Aorta (tissue), 5 donors: ENCODE measurements around the gene STIL. TPM values are rescaled to one million over a fixed set of nuclear protein-coding genes. Genes with fewer than 3 reads are reported as not detected.
"Not testable (repeated sequence)": the region's sequence is repeated elsewhere in the genome, so short reads cannot be mapped to it uniquely, and the experiment has no call there.

ENCODE experiments used
- ATAC-seq: fragments of 200-7000 bp; cut with Tn5 transposase; one replicate; pipeline ENCODE4 v1.9.1; 2022; ENCODE audit warnings: moderate library complexity; ENCODE audit not compliant: low FRiP score
- DNase-seq, 2 donors: peaks; one replicate each; pipeline ENCODE4 v3.0.0-alpha.2; 2020
- H3K27ac ChIP-seq, 2 donors: one replicate each; pipeline ENCODE4 v1.5.1; 2013; ENCODE audit warnings: low read length in 2 of 2, mild to moderate bottlenecking in 2 of 2, moderate library complexity in 2 of 2, control low read depth in 1 of 2, inconsistent platforms in 1 of 2, low read depth in 1 of 2
- H3K27me3 ChIP-seq, 2 donors: one replicate each; pipeline ENCODE4 v1.6.1; 2013; ENCODE audit warnings: control low read depth in 1 of 2, low read length in 1 of 2, mild to moderate bottlenecking in 1 of 2, moderate library complexity in 1 of 2; ENCODE audit not compliant: insufficient read depth in 2 of 2, control insufficient read depth in 1 of 2
- H3K36me3 ChIP-seq, 2 donors: one replicate each; pipeline ENCODE4 v1.6.1; 2013; ENCODE audit warnings: control low read depth in 1 of 2, low read length in 1 of 2, mild to moderate bottlenecking in 1 of 2; ENCODE audit not compliant: insufficient read depth in 2 of 2, control insufficient read depth in 1 of 2
- H3K4me1 ChIP-seq, 2 donors: one replicate each; pipeline ENCODE4 v1.6.1; 2013; ENCODE audit warnings: low read length in 2 of 2, control low read depth in 1 of 2, mild to moderate bottlenecking in 1 of 2, moderate library complexity in 1 of 2; ENCODE audit not compliant: insufficient read depth in 2 of 2, control insufficient read depth in 1 of 2
- H3K4me3 ChIP-seq, 2 donors: one replicate each; pipeline ENCODE4 v1.5.1; 2013; ENCODE audit warnings: low read length in 2 of 2, control low read depth in 1 of 2, mild to moderate bottlenecking in 1 of 2
- H3K9me3 ChIP-seq: one replicate; pipeline ENCODE4 v1.6.1; 2013; ENCODE audit warnings: mild to moderate bottlenecking, low read length; ENCODE audit not compliant: control insufficient read depth
- WGBS, 2 donors: extraction: QIAGEN DNeasy Blood & Tissue Kit; methylation state at CpG; one replicate each; pipeline ENCODE4 v1.1.7; 2013; 5-methylcytosine and 5-hydroxymethylcytosine counted together
- intact Hi-C, 2 donors: fragments of 100-400 bp; cut with DNase I; formaldehyde crosslinking; loops; one replicate each; pipeline versions ENCODE4 v1.14.2 to v1.15.0; 2022
- polyA plus RNA-seq, 2 donors: library from polyadenylated mRNA; stranded (reverse); fragments of 200-250 nt; gene quantifications; one replicate each; pipeline ENCODE4 v1.2.3, GENCODE V29; 2013
- total RNA-seq, 2 donors: library from RNA; stranded (reverse); fragmentation: NEBNext Ultra II Directional; extraction: Animal tissue kit (Norgen Biotek cat#: 25700); gene quantifications; one replicate each; pipeline ENCODE4 v1.2.1, GENCODE V29; 2021
- donor health status: healthy with polysubstance abuse.
- donor health status: Bipolar disorder and iron deficiency.
- donor health status: DM: no; HTN: no; CAD: no.
- donor health status: DM: no; HTN: no; CAD: no.
- donor health status: DM: yes; HTN: yes; CAD: no.

STIL gene
- total and polyA plus RNA-seq, 4 donors, result 0.18 to 2.9 (median 0.57) TPM

GRCh38 chr1:47205918-47206317, 108.0 kb downstream of the STIL start:
- Histone ChIP-seq H3K27me3 (no peaks in the 10 kb centered on the region), H3K9me3 (no peaks in the 10 kb centered on the region)

GRCh38 chr1:47203504-47203903, 110.4 kb downstream of the STIL start:
- H3K27ac ChIP-seq, intact Hi-C loops, ATAC-seq, H3K36me3 ChIP-seq, H3K4me3 ChIP-seq, H3K4me1 ChIP-seq, H3K9me3 ChIP-seq, H3K27me3 ChIP-seq, DNase-seq: not testable (repeated sequence)
- WGBS, 2 donors, result 32 to 71% methylated on average over 2 of the region's 2 CpGs

More at GRCh38 chr1:47205918-47206317, 108.0 kb downstream of the STIL start:
- Histone ChIP-seq H3K27ac (no peak overlapping the region), H3K36me3 (no peaks in the 10 kb centered on the region), H3K4me3 (no peak overlapping the region), H3K4me1 (no peaks in the 10 kb centered on the region)
- ATAC-seq (no peak), DNase-seq (no peak)
- intact Hi-C loops, result no loop called here
- WGBS, 2 donors, result 89 to 92% methylated on average over 5 of the region's 5 CpGs

- Histone ChIP-seq H3K36me3 (no peaks in the 10 kb centered on the region), H3K27ac (no peak overlapping the region), H3K9me3 (no peaks in the 10 kb centered on the region), H3K27me3 (no peaks in the 10 kb centered on the region), H3K4me1 (no peaks in the 10 kb centered on the region), H3K4me3 (no peak overlapping the region)
- DNase-seq (peak in 1 of 2 donors; percentile 57), ATAC-seq (no peak)
- intact Hi-C loops, result no loop called here
- WGBS, 2 donors, result 23% methylated on average over 4 of the region's 4 CpGs
Observed at GRCh38 chr1:47201179-47201578, 112.8 kb downstream of the STIL start.

Other genes with a start within 250 kb of the STIL start
- gene CYP4Z1, start 246.9 kb downstream of the STIL start, total RNA-seq, result 1 to 10 TPM; 1.0 to 2.2 TPM
- under 1 TPM in 1 of 2 donors, not detected in 1; 0.15 TPM for gene CYP4Z1, start 246.9 kb downstream of the STIL start, polyA plus RNA-seq
- under 1 TPM; 0.18 to 0.23 TPM for gene CYP4A22, start 176.7 kb downstream of the STIL start, total RNA-seq
- under 1 TPM in 1 of 2 donors, not detected in 1; 0.08 TPM for gene CYP4A22, start 176.7 kb downstream of the STIL start, polyA plus RNA-seq
- gene PDZK1IP1, start 124.1 kb downstream of the STIL start, total RNA-seq, result 1 to 10 TPM in 1 of 2 donors, under 1 TPM in 1; 0.71 to 3.7 TPM
- 1 to 10 TPM; 1.3 to 2.1 TPM for gene PDZK1IP1, start 124.1 kb downstream of the STIL start, polyA plus RNA-seq
- gene TAL1, start 81.9 kb downstream of the STIL start, total RNA-seq, result 10 to 100 TPM in 1 of 2 donors, 1 to 10 TPM in 1; 6.0 to 12.3 TPM
- under 1 TPM; 0.63 to 0.77 TPM for gene TAL1, start 81.9 kb downstream of the STIL start, polyA plus RNA-seq
- gene CMPK1, start 19.6 kb upstream of the STIL start, total RNA-seq, result 100 to 1,000 TPM; 113 to 120 TPM
- 100 to 1,000 TPM; 100 to 424 TPM for gene CMPK1, start 19.6 kb upstream of the STIL start, polyA plus RNA-seq
- not detected for gene FOXE3, start 102.1 kb upstream of the STIL start, total RNA-seq
- not detected for gene FOXE3, start 102.1 kb upstream of the STIL start, polyA plus RNA-seq
- 1 to 10 TPM; 1.6 to 2.7 TPM for gene FOXD2, start 123.9 kb upstream of the STIL start, total RNA-seq
- 1 to 10 TPM in 1 of 2 donors, under 1 TPM in 1; 0.38 to 4.2 TPM for gene FOXD2, start 123.9 kb upstream of the STIL start, polyA plus RNA-seq